CD4-positive, CD25-positive, alpha-beta regulatory T cell (primary cell): ENCODE results near the gene TENT5C. TPM values are rescaled to one million over a fixed set of nuclear protein-coding genes. Genes with fewer than 3 reads are reported as not detected.
A peak's percentile ranks its signal among the peaks of the same experiment; 100 is the strongest.

Experiments
- ATAC-seq, 2 donors: fragments of 150-1000 bp; cut with Tn5 transposase; one replicate each; pipeline ENCODE4 v1.10.0; 2021; ENCODE audit warnings: low read depth in 2 of 2, moderate number of reproducible peaks in 2 of 2, moderate library complexity in 1 of 2
- DNase-seq, 3 donors: peaks; one replicate each; pipeline versions ENCODE4 v3.0.0 to v3.0.0-alpha.2; 2012 to 2022; ENCODE audit warnings: mixed read lengths in 1 of 3
- H3K27ac ChIP-seq: one replicate; pipeline ENCODE4 v1.7.0; 2013; ENCODE audit warnings: mild to moderate bottlenecking, low read length; ENCODE audit not compliant: insufficient read depth, poor library complexity, severe bottlenecking
- H3K27me3 ChIP-seq: one replicate; pipeline ENCODE4 v1.7.0; 2013; ENCODE audit warnings: low read length; ENCODE audit not compliant: control insufficient read depth, insufficient read depth
- H3K36me3 ChIP-seq: one replicate; pipeline ENCODE4 v1.7.0; 2013; ENCODE audit warnings: mild to moderate bottlenecking, low read length, moderate library complexity; ENCODE audit not compliant: control insufficient read depth, insufficient read depth
- H3K4me1 ChIP-seq: 2 replicates; pipeline ENCODE4 v1.7.0; 2013; ENCODE audit warnings: mild to moderate bottlenecking, low read length; ENCODE audit not compliant: insufficient read depth, control insufficient read depth, poor library complexity, severe bottlenecking
- H3K4me3 ChIP-seq: one replicate; pipeline ENCODE4 v1.7.0; 2013; ENCODE audit warnings: low read depth, mild to moderate bottlenecking, low read length, moderate library complexity
- H3K9me3 ChIP-seq, 2 experiments: 1 replicate in 1 of 2; 2 replicates in 1 of 2; pipeline ENCODE4 v1.7.0; 2013; ENCODE audit warnings: low read length in 2 of 2, mild to moderate bottlenecking in 1 of 2, moderate library complexity in 1 of 2; ENCODE audit not compliant: control insufficient read depth in 2 of 2
- H3K27ac Mint-ChIP-seq, 3 donors: one replicate each; pipeline ENCODE4 v1.8.0; 2020 to 2022; ENCODE audit warnings: mild to moderate bottlenecking in 3 of 3, mixed read lengths in 3 of 3, moderate library complexity in 2 of 3
- H3K27me3 Mint-ChIP-seq: one replicate; pipeline ENCODE4 v1.8.0; 2022; ENCODE audit warnings: mild to moderate bottlenecking, mixed read lengths
- H3K36me3 Mint-ChIP-seq: one replicate; pipeline ENCODE4 v1.8.0; 2020; ENCODE audit warnings: mixed read lengths
- H3K4me1 Mint-ChIP-seq, 4 donors: one replicate each; pipeline ENCODE4 v1.8.0; 2020 to 2022; ENCODE audit warnings: mixed read lengths in 4 of 4, mild to moderate bottlenecking in 1 of 4
- H3K4me3 Mint-ChIP-seq, 4 donors: one replicate each; pipeline ENCODE4 v1.8.0; 2020 to 2022; ENCODE audit warnings: mild to moderate bottlenecking in 4 of 4, mixed read lengths in 4 of 4, moderate library complexity in 3 of 4
- H3K9me3 Mint-ChIP-seq, 7 donors: one replicate each; pipeline ENCODE4 v1.8.0; 2020 to 2022; ENCODE audit warnings: mixed read lengths in 7 of 7, mild to moderate bottlenecking in 3 of 7, moderate library complexity in 2 of 7
- polyA plus RNA-seq, 4 donors: library from polyadenylated mRNA; unstranded; fragments of 300-500 nt; fragmentation: Illumina TruSeq; gene quantifications; one replicate each; pipeline ENCODE4 v1.2.3, GENCODE V29; 2021
- total RNA-seq: library from RNA; stranded (reverse); gene quantifications from one replicate; pipeline ENCODE4 v1.2.3, GENCODE V29; 2022

TENT5C gene
- total and polyA plus RNA-seq, 5 donors from 2014 or later, result 19.6 to 324 (median 39.3) TPM

- Mint-ChIP-seq H3K4me1 (peaks cover 56 to 98% (median 88%) of the 10 kb centered on the region in 4 donors), H3K27ac (peak overlapping the region in 2 of 3 donors; percentile 5 to 63), H3K9me3 (no peaks in the 10 kb centered on the region), H3K4me3 (peak overlapping the region; percentile 37 to 74 (median 58)), H3K36me3 (peaks cover 41% of the 10 kb centered on the region), H3K27me3 (no peaks in the 10 kb centered on the region)
- Histone ChIP-seq H3K9me3 (no peaks in the 10 kb centered on the region), H3K27ac (peak overlapping the region; percentile 67), H3K27me3 (no peaks in the 10 kb centered on the region), H3K36me3 (peaks cover 41% of the 10 kb centered on the region), H3K4me1 (peaks cover 91% of the 10 kb centered on the region), H3K4me3 (peak overlapping the region; percentile 99)
- ATAC-seq, result no peak
- peak in 1 of 3 donors; percentile 41 for DNase-seq
These were observed 12.7 kb downstream of the TENT5C start for GRCh38 chr1:117618450-117619122.

- H3K4me3 Mint-ChIP-seq, result peak overlapping the region in 2 of 4 donors; percentile 61
These were observed 14.6 kb downstream of the TENT5C start for GRCh38 chr1:117620440-117620839.

DNA sequence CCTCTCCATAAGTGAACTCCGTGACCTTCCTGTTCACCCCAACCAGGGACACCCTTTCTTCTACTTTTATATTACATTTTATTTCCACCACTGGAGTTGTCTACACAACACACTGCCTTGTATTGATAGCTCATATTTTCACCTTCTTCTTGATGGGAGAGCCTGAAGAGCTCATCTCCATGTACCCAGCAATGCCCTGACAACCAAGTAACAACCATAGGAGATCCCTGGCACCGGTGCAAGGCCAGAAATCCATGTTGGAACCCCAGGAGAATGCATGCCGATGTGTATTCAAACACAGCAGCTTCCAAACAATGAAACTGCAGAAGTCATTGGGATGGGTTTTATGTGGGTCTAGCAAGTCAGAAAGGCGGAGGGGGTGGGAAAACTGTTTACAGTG lies 15.5 kb downstream of the TENT5C start:
- ATAC-seq (no peak), DNase-seq (no peak)
- H3K27me3 ChIP-seq, result no peaks in the 10 kb centered on the region
- peak overlapping the region in 1 of 3 donors; percentile 55 for H3K27ac Mint-ChIP-seq
- H3K9me3 Mint-ChIP-seq, result no peaks in the 10 kb centered on the region
- H3K27ac ChIP-seq, result peak overlapping the region; percentile 31
- no peaks in the 10 kb centered on the region for H3K27me3 Mint-ChIP-seq
- peak overlapping the region in 2 of 4 donors; percentile 61 to 71 for H3K4me3 Mint-ChIP-seq
- peaks cover 64% of the 10 kb centered on the region for H3K4me1 ChIP-seq
- H3K4me3 ChIP-seq, result no peak overlapping the region
- H3K9me3 ChIP-seq, result no peaks in the 10 kb centered on the region
- peaks cover 62% of the 10 kb centered on the region for H3K36me3 ChIP-seq
- H3K4me1 Mint-ChIP-seq, result peaks cover 34 to 95% (median 75%) of the 10 kb centered on the region in 4 donors
- H3K36me3 Mint-ChIP-seq, result peaks cover 45% of the 10 kb centered on the region

More at GRCh38 chr1:117620440-117620839, 14.6 kb downstream of the TENT5C start:
- ATAC-seq (no peak), DNase-seq (no peak)
- no peaks in the 10 kb centered on the region for H3K27me3 Mint-ChIP-seq
- peaks cover 72% of the 10 kb centered on the region for H3K4me1 ChIP-seq
- H3K27ac ChIP-seq, result no peak overlapping the region
- H3K36me3 ChIP-seq, result peaks cover 54% of the 10 kb centered on the region
- no peaks in the 10 kb centered on the region for H3K9me3 ChIP-seq
- no peaks in the 10 kb centered on the region for H3K9me3 Mint-ChIP-seq
- peak overlapping the region in 1 of 3 donors; percentile 27 for H3K27ac Mint-ChIP-seq
- H3K36me3 Mint-ChIP-seq, result peaks cover 46% of the 10 kb centered on the region
- H3K4me3 ChIP-seq, result peak overlapping the region; percentile 99
- no peaks in the 10 kb centered on the region for H3K27me3 ChIP-seq
- peaks cover 38 to 95% (median 77%) of the 10 kb centered on the region in 4 donors for H3K4me1 Mint-ChIP-seq

- DNase-seq, result no peak
- H3K9me3 Mint-ChIP-seq, result no peaks in the 10 kb centered on the region
- peaks cover 56% of the 10 kb centered on the region for H3K36me3 Mint-ChIP-seq
- Histone ChIP-seq H3K27ac (no peak overlapping the region), H3K4me3 (peak overlapping the region; percentile 17), H3K4me1 (peaks cover 50% of the 10 kb centered on the region), H3K36me3 (peaks cover 71% of the 10 kb centered on the region), H3K9me3 (no peaks in the 10 kb centered on the region), H3K27me3 (no peaks in the 10 kb centered on the region)
- peaks cover 31 to 94% (median 78%) of the 10 kb centered on the region in 4 donors for H3K4me1 Mint-ChIP-seq
- ATAC-seq, result no peak
- peaks cover 5% of the 10 kb centered on the region for H3K27me3 Mint-ChIP-seq
- H3K27ac Mint-ChIP-seq, result peak overlapping the region in 2 of 3 donors; percentile 21 to 55
- peak overlapping the region; percentile 10 to 76 (median 34) for H3K4me3 Mint-ChIP-seq
These were observed 16.9 kb downstream of the TENT5C start for GRCh38 chr1:117622726-117623125.

GRCh38 chr1:117623141-117623540 lies 17.3 kb downstream of the TENT5C start:
- ATAC-seq, result no peak
- no peak overlapping the region for H3K27ac ChIP-seq

DNA sequence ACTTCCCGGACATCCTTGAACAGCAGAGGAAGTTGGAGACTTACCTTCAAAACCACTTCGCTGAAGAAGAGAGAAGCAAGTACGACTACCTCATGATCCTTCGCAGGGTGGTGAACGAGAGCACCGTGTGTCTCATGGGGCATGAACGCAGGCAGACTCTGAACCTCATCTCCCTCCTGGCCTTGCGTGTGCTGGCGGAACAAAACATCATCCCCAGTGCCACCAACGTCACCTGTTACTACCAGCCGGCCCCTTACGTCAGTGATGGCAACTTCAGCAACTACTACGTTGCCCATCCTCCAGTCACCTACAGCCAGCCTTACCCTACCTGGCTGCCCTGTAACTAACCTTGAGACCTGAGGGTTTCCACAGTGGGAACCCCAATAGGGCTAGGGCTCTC lies 17.9 kb downstream of the TENT5C start:
- Mint-ChIP-seq H3K27me3 (peaks cover 5% of the 10 kb centered on the region), H3K4me1 (peaks cover 23 to 92% (median 72%) of the 10 kb centered on the region in 4 donors), H3K9me3 (no peaks in the 10 kb centered on the region), H3K27ac (peak overlapping the region in 1 of 3 donors; percentile 8), H3K36me3 (peaks cover 59% of the 10 kb centered on the region), H3K4me3 (peak overlapping the region in 2 of 4 donors; percentile 19 to 23)
- H3K27ac ChIP-seq, result no peak overlapping the region
- no peak overlapping the region for H3K4me3 ChIP-seq
- ATAC-seq, result peak in 1 of 2 donors; percentile 6
- H3K27me3 ChIP-seq, result no peaks in the 10 kb centered on the region
- peaks cover 40% of the 10 kb centered on the region for H3K4me1 ChIP-seq
- no peak for DNase-seq
- peaks cover 72% of the 10 kb centered on the region for H3K36me3 ChIP-seq
- H3K9me3 ChIP-seq, result no peaks in the 10 kb centered on the region

More at GRCh38 chr1:117623141-117623540, 17.3 kb downstream of the TENT5C start:
- peaks cover 5% of the 10 kb centered on the region for H3K27me3 Mint-ChIP-seq
- peak overlapping the region; percentile 15 for H3K4me3 ChIP-seq
- peaks cover 71% of the 10 kb centered on the region for H3K36me3 ChIP-seq
- peak overlapping the region in 3 of 4 donors; percentile 18 to 58 (median 23) for H3K4me3 Mint-ChIP-seq
- peaks cover 58% of the 10 kb centered on the region for H3K36me3 Mint-ChIP-seq
- H3K27ac Mint-ChIP-seq, result peak overlapping the region in 1 of 3 donors; percentile 55
- H3K4me1 Mint-ChIP-seq, result peaks cover 27 to 93% (median 75%) of the 10 kb centered on the region in 4 donors
- H3K27me3 ChIP-seq, result no peaks in the 10 kb centered on the region
- peaks cover 45% of the 10 kb centered on the region for H3K4me1 ChIP-seq
- DNase-seq, result no peak
- no peaks in the 10 kb centered on the region for H3K9me3 ChIP-seq
- H3K9me3 Mint-ChIP-seq, result no peaks in the 10 kb centered on the region

- DNase-seq (no peak), ATAC-seq (no peak)
- H3K27me3 Mint-ChIP-seq, result peaks cover 5% of the 10 kb centered on the region
- Histone ChIP-seq H3K36me3 (peaks cover 50% of the 10 kb centered on the region), H3K4me3 (no peak overlapping the region), H3K4me1 (peaks cover 23% of the 10 kb centered on the region), H3K27ac (no peak overlapping the region), H3K27me3 (no peaks in the 10 kb centered on the region), H3K9me3 (no peaks in the 10 kb centered on the region)
- peaks cover 62% of the 10 kb centered on the region for H3K36me3 Mint-ChIP-seq
- peak overlapping the region; percentile 11 to 86 (median 30) for H3K4me3 Mint-ChIP-seq
- peaks cover 0 to 1% (median 0%) of the 10 kb centered on the region in 7 donors for H3K9me3 Mint-ChIP-seq
- peaks cover 9 to 88% (median 62%) of the 10 kb centered on the region in 4 donors for H3K4me1 Mint-ChIP-seq
- peak overlapping the region; percentile 49 to 80 (median 61) for H3K27ac Mint-ChIP-seq
These were observed 21.8 kb downstream of the TENT5C start for GRCh38 chr1:117627546-117628130.
